GM12872 (cell line): ENCODE measurements around the gene TRPC4AP.

ENCODE experiments used
- TF ChIP-seq, protein P1 (sequence below): IDR thresholded peaks from 3 replicates; pipeline ENCODE4 v1.5.1; 2011; ENCODE audit warnings: low read depth, mild to moderate bottlenecking, low read length, moderate library complexity; ENCODE audit not compliant: insufficient read depth

TRPC4AP gene

DNA sequence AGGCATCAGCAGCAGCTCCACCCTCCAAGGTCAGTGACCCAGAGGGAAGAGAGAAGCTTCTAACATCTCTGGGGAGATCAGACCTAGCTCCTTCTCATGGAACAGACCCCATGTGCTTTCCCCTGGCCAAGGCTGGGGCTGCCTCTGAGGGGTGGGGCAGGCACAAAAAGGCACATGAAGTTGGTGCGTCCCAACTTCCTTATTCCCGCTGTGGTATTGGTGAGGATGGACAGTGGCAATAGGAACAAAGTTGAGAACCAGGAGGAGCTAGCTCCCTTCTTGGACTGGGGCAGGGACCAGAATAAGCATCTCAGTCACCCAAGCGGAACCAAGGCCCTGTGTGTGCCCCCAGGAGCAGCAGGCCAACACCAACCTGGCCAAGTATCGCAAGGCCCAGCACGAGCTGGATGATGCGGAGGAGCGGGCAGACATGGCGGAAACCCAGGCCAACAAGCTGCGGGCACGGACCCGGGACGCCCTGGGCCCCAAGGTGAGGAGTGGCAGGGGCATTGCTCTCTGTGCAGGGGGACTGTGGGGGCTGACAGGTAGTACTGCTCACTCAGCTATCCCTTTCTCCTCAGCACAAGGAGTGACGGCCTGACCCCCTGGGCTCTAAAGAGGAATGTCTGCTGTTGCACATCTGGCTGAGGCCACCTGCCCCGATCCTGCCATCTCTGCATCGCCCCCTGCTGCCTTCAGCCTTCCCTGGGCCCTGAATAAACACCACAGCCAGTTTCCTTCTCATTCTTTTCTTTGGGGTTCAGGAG, 90.8 kb downstream of the TRPC4AP start:
- TF ChIP-seq, protein P1, sequence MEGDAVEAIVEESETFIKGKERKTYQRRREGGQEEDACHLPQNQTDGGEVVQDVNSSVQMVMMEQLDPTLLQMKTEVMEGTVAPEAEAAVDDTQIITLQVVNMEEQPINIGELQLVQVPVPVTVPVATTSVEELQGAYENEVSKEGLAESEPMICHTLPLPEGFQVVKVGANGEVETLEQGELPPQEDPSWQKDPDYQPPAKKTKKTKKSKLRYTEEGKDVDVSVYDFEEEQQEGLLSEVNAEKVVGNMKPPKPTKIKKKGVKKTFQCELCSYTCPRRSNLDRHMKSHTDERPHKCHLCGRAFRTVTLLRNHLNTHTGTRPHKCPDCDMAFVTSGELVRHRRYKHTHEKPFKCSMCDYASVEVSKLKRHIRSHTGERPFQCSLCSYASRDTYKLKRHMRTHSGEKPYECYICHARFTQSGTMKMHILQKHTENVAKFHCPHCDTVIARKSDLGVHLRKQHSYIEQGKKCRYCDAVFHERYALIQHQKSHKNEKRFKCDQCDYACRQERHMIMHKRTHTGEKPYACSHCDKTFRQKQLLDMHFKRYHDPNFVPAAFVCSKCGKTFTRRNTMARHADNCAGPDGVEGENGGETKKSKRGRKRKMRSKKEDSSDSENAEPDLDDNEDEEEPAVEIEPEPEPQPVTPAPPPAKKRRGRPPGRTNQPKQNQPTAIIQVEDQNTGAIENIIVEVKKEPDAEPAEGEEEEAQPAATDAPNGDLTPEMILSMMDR: peak; percentile 24; the same call in 1 of the 3 replicates

DNA sequence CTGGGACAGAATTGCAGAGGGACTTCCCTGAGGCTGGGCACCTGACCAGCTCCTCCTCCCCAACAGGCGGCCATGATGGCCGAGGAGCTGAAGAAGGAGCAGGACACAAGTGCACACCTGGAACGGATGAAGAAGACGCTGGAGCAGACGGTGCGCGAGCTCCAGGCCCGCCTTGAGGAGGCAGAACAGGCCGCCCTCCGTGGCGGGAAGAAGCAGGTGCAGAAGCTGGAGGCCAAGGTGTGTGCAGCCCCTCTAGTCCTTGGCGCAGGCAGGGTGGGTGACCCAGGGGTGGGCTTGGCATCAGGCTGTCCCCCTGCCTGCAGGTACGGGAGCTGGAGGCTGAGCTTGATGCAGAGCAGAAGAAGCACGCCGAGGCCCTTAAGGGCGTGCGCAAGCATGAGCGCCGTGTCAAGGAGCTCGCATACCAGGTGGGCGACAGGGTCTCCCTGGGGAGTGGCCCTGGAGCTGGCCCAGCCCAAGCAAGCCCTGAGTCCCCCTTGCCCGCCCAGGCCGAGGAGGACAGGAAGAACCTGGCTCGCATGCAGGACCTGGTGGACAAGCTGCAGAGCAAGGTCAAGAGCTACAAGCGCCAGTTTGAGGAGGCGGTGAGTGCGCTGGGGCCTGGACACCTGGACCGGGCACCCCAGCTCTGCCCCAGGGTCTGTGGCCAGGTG, 91.5 kb downstream of the TRPC4AP start:
- TF ChIP-seq, protein P1: no peak

DNA sequence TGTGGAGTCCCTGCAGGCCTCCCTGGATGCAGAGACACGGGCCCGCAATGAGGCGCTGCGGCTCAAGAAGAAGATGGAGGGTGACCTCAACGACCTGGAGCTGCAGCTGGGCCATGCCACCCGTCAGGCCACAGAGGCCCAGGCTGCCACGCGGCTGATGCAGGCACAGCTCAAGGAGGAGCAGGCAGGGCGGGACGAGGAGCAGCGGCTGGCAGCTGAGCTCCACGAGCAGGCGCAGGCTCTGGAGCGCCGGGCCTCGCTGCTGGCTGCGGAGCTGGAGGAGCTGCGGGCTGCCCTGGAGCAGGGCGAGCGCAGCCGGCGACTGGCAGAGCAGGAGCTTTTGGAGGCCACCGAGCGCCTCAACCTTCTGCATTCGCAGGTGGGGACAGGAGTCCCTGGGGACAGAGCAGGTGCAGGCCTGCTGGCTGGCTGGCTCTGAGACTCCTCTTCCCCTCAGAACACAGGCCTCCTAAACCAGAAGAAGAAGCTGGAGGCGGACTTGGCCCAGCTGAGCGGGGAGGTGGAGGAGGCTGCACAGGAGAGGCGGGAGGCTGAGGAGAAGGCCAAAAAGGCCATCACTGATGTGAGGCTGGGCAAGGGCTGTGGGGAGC, 92.2 kb downstream of the TRPC4AP start:
- TF ChIP-seq, protein P1: no peak

DNA sequence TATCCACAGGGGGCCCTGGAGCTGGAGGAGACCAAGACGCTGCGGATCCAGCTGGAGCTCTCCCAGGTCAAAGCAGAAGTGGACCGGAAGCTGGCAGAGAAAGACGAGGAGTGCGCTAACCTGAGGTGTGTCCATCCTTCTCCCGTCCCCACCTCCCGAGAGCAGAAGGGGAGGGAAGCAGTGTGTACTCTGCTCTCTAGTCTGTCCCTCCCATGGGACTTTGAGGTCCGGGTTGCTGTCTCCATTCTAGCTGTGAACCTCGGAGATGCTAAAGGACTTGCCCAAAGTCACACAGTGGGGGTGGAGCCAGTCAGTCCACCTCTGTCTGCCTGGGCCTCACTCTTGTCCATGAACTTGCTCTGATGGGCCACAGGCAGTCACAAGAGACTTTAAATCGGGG, 92.8 kb downstream of the TRPC4AP start:
- TF ChIP-seq, protein P1: no peak

DNA sequence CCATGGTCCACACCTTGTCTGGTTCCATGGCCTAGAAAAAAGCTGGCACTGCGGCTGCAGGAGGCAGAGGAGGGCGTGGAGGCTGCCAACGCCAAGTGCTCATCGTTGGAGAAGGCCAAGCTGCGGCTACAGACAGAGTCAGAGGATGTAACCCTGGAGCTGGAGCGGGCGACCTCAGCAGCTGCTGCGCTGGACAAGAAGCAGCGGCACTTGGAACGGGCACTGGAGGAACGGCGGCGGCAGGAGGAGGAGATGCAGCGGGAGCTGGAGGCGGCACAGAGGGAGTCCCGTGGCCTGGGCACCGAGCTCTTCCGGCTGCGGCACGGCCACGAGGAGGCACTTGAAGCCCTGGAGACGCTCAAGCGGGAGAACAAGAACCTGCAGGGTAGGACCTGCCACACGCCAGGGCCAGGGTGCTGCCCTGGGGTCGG, 93.6 kb downstream of the TRPC4AP start:
- TF ChIP-seq, protein P1: no peak

DNA sequence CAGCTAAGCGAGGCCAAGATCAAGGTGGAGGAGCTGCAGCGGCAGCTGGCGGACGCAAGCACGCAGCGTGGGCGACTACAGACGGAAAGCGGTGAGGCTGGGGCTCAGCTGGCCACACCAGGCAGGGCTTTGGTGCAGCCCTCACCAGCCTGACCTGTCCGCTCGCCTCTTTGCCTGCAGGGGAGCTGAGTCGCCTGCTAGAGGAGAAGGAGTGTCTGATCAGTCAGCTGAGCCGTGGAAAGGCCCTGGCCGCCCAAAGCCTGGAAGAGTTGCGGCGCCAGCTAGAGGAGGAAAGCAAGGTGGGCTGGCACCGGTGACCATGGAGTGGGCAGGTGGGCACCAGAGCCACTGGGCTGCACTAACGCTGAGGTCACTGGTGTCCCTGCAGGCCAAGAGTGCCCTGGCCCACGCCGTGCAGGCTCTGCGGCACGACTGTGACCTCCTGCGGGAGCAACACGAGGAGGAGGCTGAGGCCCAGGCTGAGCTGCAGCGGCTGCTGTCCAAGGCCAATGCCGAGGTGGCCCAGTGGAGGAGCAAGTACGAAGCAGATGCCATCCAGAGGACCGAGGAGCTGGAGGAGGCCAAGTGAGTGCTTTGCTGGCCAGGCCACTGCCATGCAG, 94.2 kb downstream of the TRPC4AP start:
- TF ChIP-seq, protein P1: no peak

DNA sequence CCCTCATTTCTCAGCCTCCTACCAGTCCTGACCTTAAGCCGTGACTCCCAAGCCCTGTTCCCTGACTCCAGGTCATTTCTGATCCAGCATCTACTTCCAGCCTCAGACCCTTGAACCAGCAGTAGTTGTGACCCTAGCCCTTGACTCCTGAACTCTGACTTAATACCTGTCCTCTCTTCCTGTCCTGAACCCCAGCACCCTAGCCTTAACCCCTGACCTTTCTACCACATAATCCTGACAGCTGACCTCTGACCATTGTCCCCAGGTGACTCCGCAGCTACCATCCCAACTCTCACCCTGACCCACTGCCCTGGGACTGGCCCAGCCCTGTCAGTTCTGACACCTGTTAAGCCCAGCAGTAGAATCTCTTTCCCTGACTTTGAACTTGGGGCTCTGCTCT, 94.8 kb downstream of the TRPC4AP start:
- TF ChIP-seq, protein P1: no peak
